ENCODE measurements around the gene SNTB2.
"Not testable (repeated sequence)": the region's sequence is repeated elsewhere in the genome, so short reads cannot be mapped to it uniquely, and the experiment has no call there.

DNA sequence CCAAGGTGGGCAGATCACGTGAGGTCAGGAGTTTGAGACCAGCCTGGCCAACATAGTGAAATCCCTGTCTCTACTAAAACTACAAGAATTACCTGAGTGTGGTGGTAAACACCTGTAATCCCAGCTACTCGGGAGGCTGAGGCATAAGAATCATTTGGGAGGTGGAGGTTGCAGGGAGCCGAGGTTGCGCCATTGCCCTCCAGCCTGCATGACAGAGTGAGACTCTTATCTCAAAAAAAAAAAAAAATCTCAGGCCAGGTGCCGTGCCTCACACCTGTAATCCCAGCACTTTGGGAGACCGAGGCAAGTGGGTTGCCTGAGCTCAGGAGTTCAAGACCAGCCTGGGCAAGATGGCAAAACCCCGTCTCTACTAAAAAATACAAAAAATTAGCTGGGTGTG lies 109.8 kb downstream of the SNTB2 start:
- TF ChIP-seq, protein P1, sequence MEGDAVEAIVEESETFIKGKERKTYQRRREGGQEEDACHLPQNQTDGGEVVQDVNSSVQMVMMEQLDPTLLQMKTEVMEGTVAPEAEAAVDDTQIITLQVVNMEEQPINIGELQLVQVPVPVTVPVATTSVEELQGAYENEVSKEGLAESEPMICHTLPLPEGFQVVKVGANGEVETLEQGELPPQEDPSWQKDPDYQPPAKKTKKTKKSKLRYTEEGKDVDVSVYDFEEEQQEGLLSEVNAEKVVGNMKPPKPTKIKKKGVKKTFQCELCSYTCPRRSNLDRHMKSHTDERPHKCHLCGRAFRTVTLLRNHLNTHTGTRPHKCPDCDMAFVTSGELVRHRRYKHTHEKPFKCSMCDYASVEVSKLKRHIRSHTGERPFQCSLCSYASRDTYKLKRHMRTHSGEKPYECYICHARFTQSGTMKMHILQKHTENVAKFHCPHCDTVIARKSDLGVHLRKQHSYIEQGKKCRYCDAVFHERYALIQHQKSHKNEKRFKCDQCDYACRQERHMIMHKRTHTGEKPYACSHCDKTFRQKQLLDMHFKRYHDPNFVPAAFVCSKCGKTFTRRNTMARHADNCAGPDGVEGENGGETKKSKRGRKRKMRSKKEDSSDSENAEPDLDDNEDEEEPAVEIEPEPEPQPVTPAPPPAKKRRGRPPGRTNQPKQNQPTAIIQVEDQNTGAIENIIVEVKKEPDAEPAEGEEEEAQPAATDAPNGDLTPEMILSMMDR (IDR thresholded peaks at IDR 0.05): not testable (repeated sequence)
- not testable (repeated sequence) for TF ChIP-seq POLR2A (IDR thresholded peaks at IDR 0.05)
